HG02571 (cell line): ENCODE results near the gene STARD3.
"Not testable (repeated sequence)": the region's sequence is repeated elsewhere in the genome, so short reads cannot be mapped to it uniquely, and the experiment has no call there.

Source experiments
- ATAC-seq: cut with Tn5 transposase; IDR thresholded peaks from one replicate; pipeline ENCODE4 v1.9.1; 2021; ENCODE audit warnings: mild to moderate bottlenecking, moderate library complexity; ENCODE audit not compliant: unreplicated experiment

STARD3 gene

GRCh38 chr17:39706921-39707337 is 70.0 kb downstream of the STARD3 start:
- no peak for ATAC-seq

DNA sequence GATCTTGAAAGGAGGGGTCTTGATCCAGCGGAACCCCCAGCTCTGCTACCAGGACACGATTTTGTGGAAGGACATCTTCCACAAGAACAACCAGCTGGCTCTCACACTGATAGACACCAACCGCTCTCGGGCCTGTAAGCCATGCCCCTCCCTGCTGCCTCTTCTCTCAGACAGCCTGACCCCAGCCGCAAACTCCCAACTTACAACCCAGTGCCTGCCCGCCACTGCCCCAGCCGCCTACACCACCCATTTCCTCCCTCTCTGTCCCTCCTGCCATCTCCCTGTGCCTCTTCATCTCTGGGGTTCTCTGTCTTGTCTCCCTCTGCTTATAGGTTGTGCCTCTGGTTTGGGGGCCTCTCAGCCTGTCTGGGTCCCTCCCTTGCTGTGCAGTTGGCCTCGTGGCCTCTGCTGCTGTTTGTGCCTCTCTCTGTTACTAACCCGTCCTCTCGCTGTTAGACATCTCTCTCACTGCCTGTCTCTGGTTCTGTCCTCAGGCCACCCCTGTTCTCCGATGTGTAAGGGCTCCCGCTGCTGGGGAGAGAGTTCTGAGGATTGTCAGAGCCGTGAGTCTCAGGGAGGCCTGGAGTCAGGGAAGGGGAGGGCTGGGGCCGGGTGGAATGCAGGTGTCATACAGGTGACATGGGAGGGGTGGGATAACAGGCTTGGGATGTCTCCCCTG is 72.5 kb downstream of the STARD3 start:
- no peak for ATAC-seq

DNA sequence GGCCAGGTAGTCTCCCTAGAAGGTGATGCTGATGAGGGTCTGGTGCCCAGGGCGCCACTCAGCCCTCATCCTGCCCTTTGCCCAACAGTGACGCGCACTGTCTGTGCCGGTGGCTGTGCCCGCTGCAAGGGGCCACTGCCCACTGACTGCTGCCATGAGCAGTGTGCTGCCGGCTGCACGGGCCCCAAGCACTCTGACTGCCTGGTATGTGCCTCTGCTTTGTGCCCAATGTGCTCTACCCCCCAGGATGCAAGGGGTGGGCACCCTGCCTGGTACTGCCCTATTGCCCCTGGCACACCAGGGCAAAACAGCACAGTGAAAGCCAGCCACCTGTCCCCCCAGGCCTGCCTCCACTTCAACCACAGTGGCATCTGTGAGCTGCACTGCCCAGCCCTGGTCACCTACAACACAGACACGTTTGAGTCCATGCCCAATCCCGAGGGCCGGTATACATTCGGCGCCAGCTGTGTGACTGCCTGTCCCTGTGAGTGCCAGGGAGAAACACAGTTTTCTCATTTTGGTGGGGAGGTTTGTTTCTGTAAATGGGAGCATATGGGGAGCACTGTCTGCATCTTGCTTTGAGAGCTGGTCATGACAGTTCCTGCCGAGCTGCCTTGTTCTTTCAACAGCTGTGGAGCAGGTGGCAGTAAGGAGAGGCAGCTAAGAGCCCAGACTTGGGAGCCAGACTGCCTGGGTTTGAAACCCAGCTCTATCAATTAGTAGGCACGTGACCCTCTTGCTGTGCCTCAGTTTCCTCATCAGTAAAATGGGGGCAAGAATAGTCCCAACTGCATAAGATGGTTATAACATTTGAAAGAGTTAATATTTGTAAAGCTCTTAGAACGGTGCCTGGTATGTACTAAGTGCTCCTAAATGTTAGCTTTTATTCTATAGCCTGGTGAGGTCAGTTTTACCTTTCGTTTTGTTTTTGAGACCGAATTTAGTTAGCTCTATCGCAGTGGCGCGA is 73.3 kb downstream of the STARD3 start:
- ATAC-seq, result no peak

GRCh38 chr17:39711071-39711470 is 74.1 kb downstream of the STARD3 start:
- not testable (repeated sequence) for ATAC-seq

GRCh38 chr17:39711851-39712250 is 74.9 kb downstream of the STARD3 start:
- no peak for ATAC-seq
